Transverse colon (tissue), 4 donors: ENCODE measurements around the gene CNTFR.
"Not testable (repeated sequence)": the region's sequence is repeated elsewhere in the genome, so short reads cannot be mapped to it uniquely, and the experiment has no call there.

ENCODE experiments used
- POLR2A ChIP-seq: fragments of 450-650 bp; IDR thresholded peaks from one replicate; pipeline ENCODE4 v1.6.1; 2016; ENCODE audit warnings: antibody characterized with exemption, mild to moderate bottlenecking, moderate library complexity
- POLR2AphosphoS5 ChIP-seq, 3 donors: sonication (generic); formaldehyde crosslinking; IDR thresholded peaks; one replicate each; pipeline ENCODE4 v1.6.1; 2016; ENCODE audit warnings: antibody characterized with exemption in 3 of 3
- TF ChIP-seq, protein P1 (sequence below), 5 experiments: fragments of 200-600 bp in 3 of 5; fragments of 450-650 bp in 2 of 5; sonication (generic) in 3 of 5; IDR thresholded peaks; 1 replicate in 2 of 5; 2 replicates in 3 of 5; pipeline ENCODE4 v1.5.1; 2016 to 2017; ENCODE audit warnings: antibody characterized with exemption in 5 of 5, inconsistent platforms in 3 of 5, mild to moderate bottlenecking in 2 of 5, moderate library complexity in 1 of 5

DNA sequence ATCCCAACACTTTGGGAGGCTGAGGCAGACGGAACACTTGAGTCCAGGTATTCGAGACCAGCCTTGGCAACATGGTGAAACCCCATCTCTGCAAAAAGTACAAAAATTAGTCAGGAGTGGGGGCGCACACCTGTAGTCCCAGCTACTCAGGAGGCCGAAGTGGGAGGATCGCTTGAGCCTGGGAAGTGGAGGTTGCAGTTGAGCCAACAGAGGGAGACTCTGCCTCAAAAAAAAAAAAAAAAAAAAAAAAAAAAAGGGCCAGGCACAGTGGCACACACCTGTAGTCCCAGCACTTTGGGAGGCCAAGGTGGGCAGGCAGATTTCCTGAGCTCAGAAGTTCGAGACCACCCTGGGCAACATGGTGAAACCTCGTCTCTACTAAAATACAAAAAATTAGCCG, 49.8 kb upstream of the CNTFR start:
- TF ChIP-seq POLR2AphosphoS5 (IDR thresholded peaks at IDR 0.05); POLR2A: not testable (repeated sequence)
- TF ChIP-seq, protein P1, sequence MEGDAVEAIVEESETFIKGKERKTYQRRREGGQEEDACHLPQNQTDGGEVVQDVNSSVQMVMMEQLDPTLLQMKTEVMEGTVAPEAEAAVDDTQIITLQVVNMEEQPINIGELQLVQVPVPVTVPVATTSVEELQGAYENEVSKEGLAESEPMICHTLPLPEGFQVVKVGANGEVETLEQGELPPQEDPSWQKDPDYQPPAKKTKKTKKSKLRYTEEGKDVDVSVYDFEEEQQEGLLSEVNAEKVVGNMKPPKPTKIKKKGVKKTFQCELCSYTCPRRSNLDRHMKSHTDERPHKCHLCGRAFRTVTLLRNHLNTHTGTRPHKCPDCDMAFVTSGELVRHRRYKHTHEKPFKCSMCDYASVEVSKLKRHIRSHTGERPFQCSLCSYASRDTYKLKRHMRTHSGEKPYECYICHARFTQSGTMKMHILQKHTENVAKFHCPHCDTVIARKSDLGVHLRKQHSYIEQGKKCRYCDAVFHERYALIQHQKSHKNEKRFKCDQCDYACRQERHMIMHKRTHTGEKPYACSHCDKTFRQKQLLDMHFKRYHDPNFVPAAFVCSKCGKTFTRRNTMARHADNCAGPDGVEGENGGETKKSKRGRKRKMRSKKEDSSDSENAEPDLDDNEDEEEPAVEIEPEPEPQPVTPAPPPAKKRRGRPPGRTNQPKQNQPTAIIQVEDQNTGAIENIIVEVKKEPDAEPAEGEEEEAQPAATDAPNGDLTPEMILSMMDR (IDR thresholded peaks at IDR 0.05) = not testable (repeated sequence)
